ENCODE data around the gene SBF2. TPM values are rescaled to one million over a fixed set of nuclear protein-coding genes. Genes with fewer than 3 reads are reported as not detected.

The SBF2 gene
- total RNA-seq, 1 experiment from 2014 or later = 30.2 TPM

GRCh38 chr11:10067629-10068300 is 226.3 kb downstream of the SBF2 start:
- no peak overlapping the region for H3K14ac ChIP-seq (ENCODE audit: insufficient read depth, low read length)
- no peak overlapping the region for H3K4ac ChIP-seq (ENCODE audit: low read depth, low read length)
- peaks cover 27 to 29% of the 10 kb centered on the region in 2 experiments for H3K4me1 Mint-ChIP-seq
- no peak overlapping the region for H2BK5ac ChIP-seq (ENCODE audit: insufficient read length, low read length)
- DNase-seq = no peak
- H2BK12ac ChIP-seq (ENCODE audit: insufficient read length, low read depth, low read length) = no peak overlapping the region
- H3K27me3 ChIP-seq (ENCODE audit: insufficient read depth, low read length) = no peaks in the 10 kb centered on the region
- H3K79me1 ChIP-seq (ENCODE audit: insufficient read depth, low read depth, low read length, poor library complexity, severe bottlenecking) = no peaks in the 10 kb centered on the region
- H3K23ac ChIP-seq (ENCODE audit: insufficient read length, low read depth, low read length) = no peak overlapping the region
- no peak overlapping the region for H3K4me3 Mint-ChIP-seq
- H4K8ac ChIP-seq (replicated peaks; ENCODE audit: insufficient read length, low read depth, low read length) = no peak overlapping the region
- H3K9me3 Mint-ChIP-seq = peaks cover 8 to 12% of the 10 kb centered on the region in 2 experiments; a peak in 4 of 5 replicates
- H4K5ac ChIP-seq (ENCODE audit: insufficient read length, low read depth, low read length) = no peak overlapping the region
- H3K27ac Mint-ChIP-seq = peak overlapping the region; percentile 84 to 98 (median 86)
- no peak overlapping the region for H3K56ac ChIP-seq (ENCODE audit: insufficient read length, low read depth, low read length)
- no peak overlapping the region for H4K91ac ChIP-seq (ENCODE audit: insufficient read length, low read depth, low read length)
- H2BK20ac ChIP-seq (ENCODE audit: low read depth, low read length, poor library complexity, severe bottlenecking) = no peak overlapping the region
- no peaks in the 10 kb centered on the region for H3K9me3 ChIP-seq (ENCODE audit: control insufficient read depth, low read depth, low read length)
- no CpG with 5 or more reads among the region's 3 CpGs for WGBS (ENCODE audit: extremely low coverage, insufficient read length, low lambda C conversion rate)
- H3K9ac ChIP-seq (ENCODE audit: extremely low read depth, insufficient read length, low read length) = no peak overlapping the region
- H3T11ph ChIP-seq (ENCODE audit: low read length) = no peak overlapping the region
- no peaks in the 10 kb centered on the region; the same call in 1 of the 2 replicates for H3K79me2 ChIP-seq (ENCODE audit: insufficient read depth, low read length)
- H2AK5ac ChIP-seq (ENCODE audit: insufficient read length, low read length) = no peak overlapping the region
- H2AFZ ChIP-seq (ENCODE audit: low read length) = no peak overlapping the region
- TF ChIP-seq CTCF (conservative IDR thresholded peaks at IDR 0.05) = no peak
- H3K4me1 ChIP-seq (ENCODE audit: insufficient read depth, low read length) = no peaks in the 10 kb centered on the region; the same call in none of the 2 replicates
- H2BK15ac ChIP-seq (ENCODE audit: low read depth, low read length) = no peak overlapping the region
- no peak overlapping the region for H2BK120ac ChIP-seq (ENCODE audit: low read depth, low read length, poor library complexity, severe bottlenecking)
- no peaks in the 10 kb centered on the region for H4K20me1 ChIP-seq (ENCODE audit: control insufficient read depth, insufficient read depth, insufficient read length)
- no peak overlapping the region for H3K18ac ChIP-seq (ENCODE audit: insufficient read length, low read depth, low read length)
- no peak overlapping the region for H3K27ac ChIP-seq (ENCODE audit: insufficient read length, low read depth, low read length)
- H3K36me3 Mint-ChIP-seq (ENCODE audit: insufficient read depth in 1 of 3, low read depth in 3 of 3) = peaks cover 10 to 12% (median 12%) of the 10 kb centered on the region in 3 experiments
- no peak overlapping the region for H3K4me2 ChIP-seq (ENCODE audit: insufficient read depth, insufficient read length, low read length)
- H3K27me3 Mint-ChIP-seq (ENCODE audit: low read depth) = no peaks in the 10 kb centered on the region
- H3K23me2 ChIP-seq (ENCODE audit: insufficient read length, low read depth, low read length, poor library complexity, severe bottlenecking) = no peaks in the 10 kb centered on the region

Data from H9 (cell line).